Liver (tissue), 3 donors: ENCODE results near the gene GFRA1.

ENCODE experiments used
- CTCF ChIP-seq: fragments of 150-350 bp; IDR thresholded peaks from 2 replicates; pipeline ENCODE4 v1.5.1; 2017; ENCODE audit warnings: improper control_type of control experiment, low read depth, low read length; ENCODE audit not compliant: missing input control
- GABPA ChIP-seq, 2 donors: IDR thresholded peaks in 1 of 2; conservative IDR thresholded peaks in 1 of 2; 2 replicates each; pipeline ENCODE4 v1.6.1; 2016; ENCODE audit warnings: antibody characterized with exemption in 2 of 2, mild to moderate bottlenecking in 1 of 2, moderate library complexity in 1 of 2
- HNF4A ChIP-seq, 2 donors: conservative IDR thresholded peaks; 2 replicates each; pipeline ENCODE4 v1.6.1; 2016; ENCODE audit warnings: antibody characterized with exemption in 2 of 2, mild to moderate bottlenecking in 2 of 2
- RXRA ChIP-seq, 2 donors: IDR thresholded peaks; 2 replicates each; pipeline ENCODE4 v1.6.1; 2017 to 2018; ENCODE audit warnings: antibody characterized with exemption in 2 of 2, mild to moderate bottlenecking in 1 of 2
- SP1 ChIP-seq: IDR thresholded peaks from 2 replicates; pipeline ENCODE4 v1.6.1; 2018; ENCODE audit warnings: antibody characterized with exemption, mild to moderate bottlenecking
- TAF1 ChIP-seq: conservative IDR thresholded peaks from 2 replicates; pipeline ENCODE4 v1.6.1; 2016; ENCODE audit warnings: antibody characterized with exemption, mild to moderate bottlenecking
- YY1 ChIP-seq: IDR thresholded peaks from 2 replicates; pipeline ENCODE4 v1.6.1; 2016; ENCODE audit warnings: antibody characterized with exemption, mild to moderate bottlenecking
- TF ChIP-seq, protein P1 (sequence below): IDR thresholded peaks from 2 replicates; pipeline ENCODE4 v1.6.1; 2016; ENCODE audit warnings: antibody characterized with exemption
- TF ChIP-seq, protein P2 (sequence below): IDR thresholded peaks from 2 replicates; pipeline ENCODE4 v1.6.1; 2016; ENCODE audit warnings: antibody characterized with exemption, mild to moderate bottlenecking
- TF ChIP-seq, protein P3 (sequence below): IDR thresholded peaks from 2 replicates; pipeline ENCODE4 v1.6.1; 2016; ENCODE audit warnings: antibody characterized with exemption
- donor health status: healthy.
- donor health status: healthy.

- TF ChIP-seq CTCF (no peak), SP1 (peak; percentile 64), GABPA (IDR thresholded peaks at IDR 0.05 in 1 of 2, conservative IDR thresholded peaks at IDR 0.05 in 1 of 2) (no peak), YY1 (peak; percentile 27), RXRA (IDR thresholded peaks at IDR 0.05) (peak; percentile 10 to 24), TAF1 (no peak), HNF4A (conservative IDR thresholded peaks at IDR 0.05) (peak; percentile 80 to 87)
- TF ChIP-seq, protein P1, sequence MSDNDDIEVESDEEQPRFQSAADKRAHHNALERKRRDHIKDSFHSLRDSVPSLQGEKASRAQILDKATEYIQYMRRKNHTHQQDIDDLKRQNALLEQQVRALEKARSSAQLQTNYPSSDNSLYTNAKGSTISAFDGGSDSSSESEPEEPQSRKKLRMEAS: no peak
- TF ChIP-seq, protein P2, sequence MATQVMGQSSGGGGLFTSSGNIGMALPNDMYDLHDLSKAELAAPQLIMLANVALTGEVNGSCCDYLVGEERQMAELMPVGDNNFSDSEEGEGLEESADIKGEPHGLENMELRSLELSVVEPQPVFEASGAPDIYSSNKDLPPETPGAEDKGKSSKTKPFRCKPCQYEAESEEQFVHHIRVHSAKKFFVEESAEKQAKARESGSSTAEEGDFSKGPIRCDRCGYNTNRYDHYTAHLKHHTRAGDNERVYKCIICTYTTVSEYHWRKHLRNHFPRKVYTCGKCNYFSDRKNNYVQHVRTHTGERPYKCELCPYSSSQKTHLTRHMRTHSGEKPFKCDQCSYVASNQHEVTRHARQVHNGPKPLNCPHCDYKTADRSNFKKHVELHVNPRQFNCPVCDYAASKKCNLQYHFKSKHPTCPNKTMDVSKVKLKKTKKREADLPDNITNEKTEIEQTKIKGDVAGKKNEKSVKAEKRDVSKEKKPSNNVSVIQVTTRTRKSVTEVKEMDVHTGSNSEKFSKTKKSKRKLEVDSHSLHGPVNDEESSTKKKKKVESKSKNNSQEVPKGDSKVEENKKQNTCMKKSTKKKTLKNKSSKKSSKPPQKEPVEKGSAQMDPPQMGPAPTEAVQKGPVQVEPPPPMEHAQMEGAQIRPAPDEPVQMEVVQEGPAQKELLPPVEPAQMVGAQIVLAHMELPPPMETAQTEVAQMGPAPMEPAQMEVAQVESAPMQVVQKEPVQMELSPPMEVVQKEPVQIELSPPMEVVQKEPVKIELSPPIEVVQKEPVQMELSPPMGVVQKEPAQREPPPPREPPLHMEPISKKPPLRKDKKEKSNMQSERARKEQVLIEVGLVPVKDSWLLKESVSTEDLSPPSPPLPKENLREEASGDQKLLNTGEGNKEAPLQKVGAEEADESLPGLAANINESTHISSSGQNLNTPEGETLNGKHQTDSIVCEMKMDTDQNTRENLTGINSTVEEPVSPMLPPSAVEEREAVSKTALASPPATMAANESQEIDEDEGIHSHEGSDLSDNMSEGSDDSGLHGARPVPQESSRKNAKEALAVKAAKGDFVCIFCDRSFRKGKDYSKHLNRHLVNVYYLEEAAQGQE: no peak
- TF ChIP-seq, protein P3, sequence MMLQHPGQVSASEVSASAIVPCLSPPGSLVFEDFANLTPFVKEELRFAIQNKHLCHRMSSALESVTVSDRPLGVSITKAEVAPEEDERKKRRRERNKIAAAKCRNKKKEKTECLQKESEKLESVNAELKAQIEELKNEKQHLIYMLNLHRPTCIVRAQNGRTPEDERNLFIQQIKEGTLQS: no peak
Observed at GRCh38 chr10:116082762-116083161, 190.2 kb downstream of the GFRA1 start.
